ENCODE results near the gene PSRC1. TPM values are rescaled to one million over a fixed set of nuclear protein-coding genes. Genes with fewer than 3 reads are reported as not detected.

PSRC1 gene
- total RNA-seq = 7.5 and 12.3 TPM in 2 replicates

GRCh38 chr1:109282952-109283747, at the start of gene PSRC1:
TSS of gene PSRC1 (minus strand) at chr1:109283145.

GRCh38 chr1:109306832-109307273, 23.9 kb upstream of the PSRC1 start, which contains the start of gene MYBPHL:
TSS of gene MYBPHL (minus strand) at chr1:109307011. CDS start at chr1:109306991, 20 bp downstream.

GRCh38 chr1:109248797-109249629, 33.9 kb downstream of the PSRC1 start, which contains the start of gene CELSR2:
TSS of gene CELSR2 (plus strand) at chr1:109249539. CDS start at chr1:109250080, 541 bp downstream.

Other genes starting within 250 kb of the PSRC1 start
- 14.3 and 22.2 TPM in 2 replicates for gene WDR47, start 241.0 kb downstream of the PSRC1 start, total RNA-seq
- gene TAF13, start 207.1 kb downstream of the PSRC1 start, total RNA-seq = 79.6 and 140 TPM in 2 replicates
- gene TMEM167B, start 192.4 kb downstream of the PSRC1 start, total RNA-seq = 16.6 and 17.2 TPM in 2 replicates
- 0.15 and 0.32 TPM in 2 replicates for gene ELAPOR1, start 169.0 kb downstream of the PSRC1 start, total RNA-seq
- gene SARS1, start 69.2 kb downstream of the PSRC1 start, total RNA-seq = 222 and 344 TPM in 2 replicates
- 0.65 and 0.76 TPM in 2 replicates for gene CELSR2, start 33.6 kb downstream of the PSRC1 start, total RNA-seq
- not detected in 2 replicates for gene MYBPHL, start 23.9 kb upstream of the PSRC1 start, total RNA-seq
- 15.3 and 19.6 TPM in 2 replicates for gene SORT1, start 114.8 kb upstream of the PSRC1 start, total RNA-seq
- gene PSMA5, start 143.3 kb upstream of the PSRC1 start, total RNA-seq = 79.8 and 93.9 TPM in 2 replicates
- gene SYPL2, start 183.4 kb upstream of the PSRC1 start, total RNA-seq = not detected in 2 replicates
- gene ATXN7L2, start 200.8 kb upstream of the PSRC1 start, total RNA-seq = 1.9 and 2.1 TPM in 2 replicates
- gene CYB561D1, start 210.9 kb upstream of the PSRC1 start, total RNA-seq = 3.3 and 4.5 TPM in 2 replicates
- 0.65 and 0.76 TPM in 2 replicates for gene AMIGO1, start 226.6 kb upstream of the PSRC1 start, total RNA-seq

Measured in epithelial cell of umbilical artery (primary cell).